ENCODE data around the gene SLC37A4.

DNA sequence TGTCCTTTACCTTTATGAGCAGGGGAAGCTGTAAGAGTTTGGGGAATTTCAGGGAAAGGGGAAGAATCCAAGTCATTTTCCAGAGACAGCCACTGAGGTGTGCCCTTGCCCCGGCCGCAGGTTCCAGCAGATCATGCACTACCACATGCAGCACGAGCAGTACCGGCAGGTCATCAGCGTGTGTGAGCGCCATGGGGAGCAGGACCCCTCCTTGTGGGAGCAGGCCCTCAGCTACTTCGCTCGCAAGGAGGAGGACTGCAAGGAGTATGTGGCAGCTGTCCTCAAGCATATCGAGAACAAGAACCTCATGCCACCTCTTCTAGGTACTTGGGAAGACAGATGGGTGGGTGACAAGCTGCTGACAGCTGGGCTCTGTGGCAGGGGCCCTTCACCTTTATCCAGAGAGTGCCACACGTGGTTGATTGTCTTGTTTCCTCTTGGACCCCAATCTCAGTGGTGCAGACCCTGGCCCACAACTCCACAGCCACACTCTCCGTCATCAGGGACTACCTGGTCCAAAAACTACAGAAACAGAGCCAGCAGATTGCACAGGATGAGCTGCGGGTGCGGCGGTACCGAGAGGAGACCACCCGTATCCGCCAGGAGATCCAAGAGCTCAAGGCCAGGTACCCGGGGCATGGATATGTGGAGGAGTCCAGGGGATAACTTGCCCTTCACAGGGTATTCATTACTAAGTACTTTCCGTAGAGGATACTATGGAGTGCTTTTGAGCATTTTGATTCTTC, 48.2 kb upstream of the SLC37A4 start:
- TF ChIP-seq CTCF (IDR thresholded peaks at IDR 0.05; ENCODE audit: low read length) (no peak), EZH2phosphoT487 (IDR thresholded peaks at IDR 0.05; ENCODE audit: low read length) (no peak)

Data from MM.1S (cell line).